NCI-H128 (cell line): ENCODE data around the gene SELENOS.

Experiments used
- DNase-seq: peaks from one replicate; lab custom pipeline; 2025; ENCODE audit not compliant: unreplicated experiment; lab: John Stamatoyannopoulos, UW

Gene SELENOS

DNA sequence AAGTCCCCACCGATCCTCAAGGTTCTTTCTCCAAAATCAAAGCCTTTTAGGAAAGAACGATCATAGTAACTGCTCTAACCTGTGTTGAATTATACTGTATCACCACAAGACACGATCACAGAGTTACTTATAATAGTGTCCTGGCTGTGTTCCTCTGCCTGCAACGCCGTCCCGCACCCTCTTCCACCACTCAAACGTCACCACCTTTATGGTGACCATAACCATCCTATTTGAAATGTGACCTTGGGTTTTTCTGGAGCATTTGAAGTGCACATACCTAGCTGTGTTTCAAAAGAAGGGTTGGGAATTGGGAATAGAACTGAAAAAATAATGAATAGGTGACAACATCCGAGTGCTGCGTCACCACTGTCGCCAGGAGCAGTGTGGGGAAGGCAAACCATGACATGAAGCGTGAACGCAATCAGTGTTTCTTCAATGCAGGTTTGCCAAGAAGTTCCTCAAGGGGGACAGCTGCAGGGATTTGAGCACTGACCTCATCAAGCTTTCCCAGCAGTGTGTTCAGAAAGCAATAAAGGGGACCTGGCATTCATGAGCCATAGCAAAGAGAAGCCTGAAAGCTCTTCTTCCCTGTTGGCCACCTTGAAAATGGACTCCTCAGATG, 769 bp upstream of the SELENOS start:
- no peak for DNase-seq

DNA sequence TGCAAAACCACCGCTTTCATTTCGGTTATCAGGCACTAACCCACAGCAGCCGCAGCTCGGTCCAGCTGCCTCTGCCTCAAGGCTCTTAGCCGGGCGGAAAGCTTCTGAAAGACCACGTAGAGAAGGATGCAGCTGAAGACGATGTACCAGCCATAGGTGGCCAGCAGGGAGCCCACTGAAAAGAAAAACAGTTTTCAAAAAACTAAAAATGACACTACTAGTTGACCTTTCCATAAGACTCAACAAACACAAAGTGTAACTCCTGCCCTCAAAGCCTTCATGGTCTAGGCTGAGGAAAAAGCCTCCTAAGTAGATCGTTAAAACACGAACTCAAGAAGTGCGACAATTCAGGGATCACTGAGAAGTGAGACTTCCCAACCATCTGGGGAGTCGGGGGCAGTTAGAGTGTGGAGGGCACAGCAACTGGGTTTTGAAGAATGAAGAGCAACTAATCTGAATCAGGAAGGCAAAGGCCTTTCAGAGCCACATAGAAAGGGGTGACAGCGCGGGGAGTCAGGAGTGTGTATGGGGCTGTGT, 716 bp downstream of the SELENOS start:
- DNase-seq: no peak

DNA sequence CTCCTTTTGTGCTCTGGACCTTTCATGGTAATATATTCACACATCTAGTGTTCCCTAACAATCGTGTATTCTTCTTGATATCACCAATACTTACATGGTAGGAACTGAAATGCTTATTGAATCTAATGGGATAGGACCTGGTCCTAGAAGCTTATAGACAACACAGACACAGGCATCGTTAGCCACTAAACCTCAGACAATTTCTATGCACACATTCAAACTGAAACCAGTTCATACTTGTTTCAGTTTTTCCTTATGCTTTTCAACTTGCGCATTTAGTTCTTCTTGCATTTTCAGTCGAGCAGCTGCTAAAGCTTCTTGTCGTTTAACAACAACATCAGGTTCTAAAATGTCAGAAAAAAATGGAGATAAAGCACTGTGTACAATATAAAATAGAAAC, 2.3 kb downstream of the SELENOS start:
- no peak for DNase-seq

DNA sequence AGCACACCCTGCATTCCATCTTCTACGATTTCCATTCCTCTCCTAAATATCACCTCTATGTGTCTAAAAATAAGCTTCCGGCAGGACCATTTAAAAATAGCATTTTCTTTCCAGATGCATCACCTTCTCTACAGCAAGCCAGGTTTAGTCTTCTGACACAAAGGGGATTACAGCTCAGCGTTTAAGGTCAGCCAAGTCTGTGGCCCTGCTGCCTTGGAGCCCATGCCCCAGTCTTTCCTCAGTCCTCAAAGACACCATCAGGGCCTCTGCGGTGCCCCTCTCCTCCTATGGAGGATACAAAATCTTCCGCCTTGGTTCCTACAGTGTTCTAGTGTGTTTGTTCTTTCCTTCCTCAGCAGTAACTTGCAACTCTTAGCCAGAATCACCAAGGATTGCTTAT, 3.8 kb downstream of the SELENOS start:
- no peak for DNase-seq

DNA sequence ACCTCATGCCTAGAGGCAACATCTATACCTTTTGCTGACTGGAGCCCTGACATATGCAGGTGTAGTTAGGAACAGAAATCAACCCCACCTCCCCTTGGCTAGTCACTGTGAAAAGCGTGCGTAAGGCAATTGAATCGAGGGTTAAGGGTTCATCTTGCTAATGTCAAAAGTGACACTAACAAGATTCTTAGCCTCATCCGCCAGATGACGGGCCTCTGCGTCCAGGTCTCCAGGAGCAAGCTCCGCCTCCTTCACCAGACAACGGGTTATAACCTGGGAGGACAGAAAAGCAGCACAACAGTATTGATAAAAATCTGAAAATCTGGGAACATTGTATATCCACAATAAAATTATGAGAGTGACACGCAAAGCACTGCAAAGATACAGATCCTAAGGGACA, 4.7 kb downstream of the SELENOS start:
- no peak for DNase-seq

DNA sequence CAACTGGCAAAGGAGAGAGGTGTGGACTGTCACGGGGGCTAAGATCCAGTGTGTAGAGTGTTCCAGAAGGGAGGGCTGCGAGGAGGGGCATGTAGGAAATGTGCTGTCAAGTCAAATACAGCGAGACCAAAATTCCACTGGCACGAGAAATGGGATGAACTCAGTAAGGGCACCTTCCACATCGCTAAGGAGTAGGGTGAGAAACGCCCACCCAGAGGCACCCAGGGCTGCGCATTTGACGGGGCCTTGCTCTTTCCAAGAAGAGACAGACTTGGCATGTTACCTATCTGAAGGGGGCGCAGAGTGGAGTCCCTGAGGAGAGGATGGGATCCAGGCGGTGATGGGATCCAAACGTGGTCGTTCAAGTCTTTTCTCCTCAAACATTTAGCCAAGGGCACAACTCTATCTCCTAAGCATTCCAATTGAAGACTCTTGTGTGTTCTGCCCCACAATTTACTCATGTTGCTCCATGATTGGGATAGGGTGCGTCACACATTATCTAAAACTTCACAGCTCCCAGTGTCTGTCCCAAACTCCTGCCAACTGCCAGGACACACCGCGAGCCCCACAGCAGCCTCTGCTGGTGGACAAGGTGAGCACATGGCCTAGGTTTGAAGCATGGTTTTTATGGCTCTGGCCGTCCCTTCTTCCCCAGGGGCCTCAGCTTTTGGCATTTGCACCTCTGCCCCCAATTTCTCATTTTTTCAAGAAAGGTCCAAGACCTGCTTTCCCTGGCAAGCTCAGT, 7.6 kb downstream of the SELENOS start:
- no peak for DNase-seq

DNA sequence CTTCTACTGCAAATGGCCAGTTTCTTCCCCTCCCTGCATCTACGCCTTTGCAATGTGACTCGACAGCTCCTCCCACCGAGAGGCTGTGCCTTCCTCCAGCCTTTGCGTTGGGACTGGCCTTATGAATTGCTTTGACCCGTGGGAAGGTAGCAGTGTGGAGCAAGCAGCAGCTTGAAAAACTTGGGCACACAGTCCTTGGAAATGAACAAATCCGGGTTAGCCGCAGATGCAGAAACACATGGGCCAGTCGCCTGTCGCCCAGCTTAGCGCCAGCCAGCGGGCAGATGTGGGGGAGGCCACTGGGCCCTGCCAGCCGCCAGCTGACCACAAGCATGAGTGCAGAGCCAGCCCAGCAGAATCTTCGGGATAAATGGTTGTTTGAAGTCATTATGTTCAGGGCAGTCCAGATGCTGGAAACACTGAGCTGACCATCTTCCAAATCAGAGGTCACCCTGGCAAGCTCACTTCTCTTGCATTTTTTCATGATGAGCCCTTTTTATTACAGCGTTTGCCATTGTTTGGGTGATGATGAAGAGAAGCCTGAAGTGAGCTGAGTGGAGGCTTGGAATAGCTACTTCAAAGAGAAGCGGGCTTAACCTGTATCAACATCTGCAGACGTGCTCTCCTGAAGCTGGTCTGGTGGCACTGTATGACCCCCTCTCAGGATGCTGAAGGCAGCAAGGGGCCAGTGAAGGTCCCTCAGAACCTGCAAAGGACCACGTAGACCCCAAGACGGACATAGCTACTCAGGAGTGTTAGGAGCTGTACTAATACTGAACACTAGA, 9.8 kb downstream of the SELENOS start:
- DNase-seq: no peak

DNA sequence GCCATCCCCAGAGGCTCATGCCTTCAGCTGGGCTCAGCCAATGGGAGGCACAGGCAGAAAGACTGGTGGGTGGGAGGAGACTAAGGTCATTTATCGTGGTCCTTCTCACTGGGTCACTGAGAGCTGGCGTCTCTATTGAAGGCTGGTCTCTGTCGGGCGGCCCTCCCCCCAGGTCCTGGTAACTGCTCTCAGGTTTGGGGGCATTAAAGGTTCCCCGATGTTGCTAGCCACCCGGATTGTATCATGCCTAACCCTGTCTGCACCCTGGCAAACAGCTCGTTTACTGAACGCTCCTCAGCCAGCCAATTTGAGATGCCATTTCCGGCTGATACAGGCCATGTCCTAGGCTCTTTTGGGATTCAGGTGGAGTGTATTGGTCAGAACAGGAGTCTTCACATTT, 10.5 kb downstream of the SELENOS start:
- no peak for DNase-seq

DNA sequence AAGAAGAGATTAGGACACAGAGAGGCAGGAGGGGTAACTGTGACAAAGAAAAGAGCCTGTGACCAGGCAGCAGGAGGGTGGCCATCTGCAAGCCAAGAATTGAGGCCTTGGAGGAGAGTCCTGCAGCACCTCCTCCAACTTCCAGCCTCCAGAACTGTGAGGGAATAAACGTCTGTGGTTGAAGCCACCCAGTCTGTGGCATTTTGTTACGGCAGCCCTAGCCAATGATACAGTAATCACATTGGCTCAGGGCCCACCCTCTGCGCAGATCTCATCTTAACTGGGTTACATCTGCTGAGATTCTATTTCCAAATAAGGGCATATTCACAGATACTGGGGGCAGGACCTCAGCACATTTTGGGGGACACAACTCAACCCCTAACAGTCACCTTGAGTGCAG, 11.3 kb downstream of the SELENOS start:
- no peak for DNase-seq

DNA sequence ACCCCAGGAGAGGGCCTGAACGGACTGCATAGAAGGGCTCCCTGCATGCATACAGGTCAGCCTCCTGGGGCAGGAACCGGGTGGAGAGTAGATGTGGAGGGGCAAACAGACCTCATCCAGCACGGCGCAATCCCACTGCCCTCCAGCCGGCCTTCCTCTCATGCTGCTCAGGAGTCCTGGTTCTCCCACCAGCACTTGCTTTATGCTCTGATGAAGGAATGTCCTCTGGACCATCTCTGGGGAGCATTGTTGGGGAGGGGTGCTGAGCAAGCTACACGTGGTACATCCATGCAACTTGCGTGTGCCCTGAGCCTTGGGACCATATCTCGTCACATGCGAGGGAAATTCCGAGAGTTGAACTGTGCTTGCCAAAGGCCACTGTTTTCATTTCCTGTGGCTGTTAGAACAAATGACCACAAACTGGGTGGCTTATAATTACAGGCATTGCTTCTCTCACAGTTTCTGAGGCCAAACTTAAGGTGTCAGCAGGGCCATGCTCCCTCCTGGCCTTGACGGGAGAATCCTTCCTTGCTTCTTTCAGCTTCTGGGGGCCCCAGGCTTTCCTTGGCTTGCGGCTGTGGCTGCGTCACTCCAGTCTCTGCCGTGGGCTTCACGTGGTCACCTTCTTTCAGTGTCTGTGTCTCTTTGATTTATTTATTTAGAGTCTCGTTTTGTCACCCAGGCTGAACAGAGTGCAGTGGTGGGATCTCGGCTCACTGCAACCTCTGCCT, 12.2 kb downstream of the SELENOS start:
- DNase-seq: no peak

DNA sequence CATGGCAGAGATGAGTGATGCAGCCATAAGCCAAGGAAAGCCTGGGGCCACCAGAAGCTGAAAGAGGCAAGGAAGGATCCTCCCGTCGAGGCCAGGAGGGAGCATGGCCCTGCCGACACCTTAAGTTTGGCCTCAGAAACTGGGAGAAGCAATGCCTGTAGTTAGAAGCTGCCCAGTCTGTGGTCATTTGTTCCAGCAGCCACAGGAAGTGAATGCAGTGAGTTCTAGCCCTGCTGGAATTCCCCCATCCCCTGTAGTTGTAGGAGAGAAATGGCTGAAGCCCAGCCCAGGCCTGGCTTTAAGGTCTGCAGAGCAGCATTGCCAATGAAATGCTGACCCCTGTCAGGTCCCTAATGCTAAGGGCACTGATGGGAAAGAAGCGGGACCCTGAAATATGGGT, 13.3 kb downstream of the SELENOS start:
- DNase-seq: no peak

DNA sequence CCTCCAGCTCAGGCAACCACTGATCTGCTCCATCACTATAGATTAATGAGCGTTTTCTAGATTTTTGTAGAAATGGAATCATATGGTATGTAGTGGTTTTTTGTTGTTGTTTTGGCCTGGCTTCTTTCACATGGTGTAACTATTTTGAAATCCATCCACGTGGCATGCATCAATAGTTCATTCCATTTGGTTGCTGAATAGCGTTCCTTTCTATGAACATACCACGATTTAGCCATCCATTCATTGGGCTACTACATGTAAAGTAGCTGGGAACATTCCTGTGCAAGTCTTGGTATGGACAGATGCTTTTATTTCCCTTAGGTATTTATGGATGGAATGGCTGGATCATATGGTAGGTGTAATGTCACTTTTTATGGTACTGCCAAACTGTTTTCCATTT, 14.7 kb downstream of the SELENOS start:
- no peak for DNase-seq

DNA sequence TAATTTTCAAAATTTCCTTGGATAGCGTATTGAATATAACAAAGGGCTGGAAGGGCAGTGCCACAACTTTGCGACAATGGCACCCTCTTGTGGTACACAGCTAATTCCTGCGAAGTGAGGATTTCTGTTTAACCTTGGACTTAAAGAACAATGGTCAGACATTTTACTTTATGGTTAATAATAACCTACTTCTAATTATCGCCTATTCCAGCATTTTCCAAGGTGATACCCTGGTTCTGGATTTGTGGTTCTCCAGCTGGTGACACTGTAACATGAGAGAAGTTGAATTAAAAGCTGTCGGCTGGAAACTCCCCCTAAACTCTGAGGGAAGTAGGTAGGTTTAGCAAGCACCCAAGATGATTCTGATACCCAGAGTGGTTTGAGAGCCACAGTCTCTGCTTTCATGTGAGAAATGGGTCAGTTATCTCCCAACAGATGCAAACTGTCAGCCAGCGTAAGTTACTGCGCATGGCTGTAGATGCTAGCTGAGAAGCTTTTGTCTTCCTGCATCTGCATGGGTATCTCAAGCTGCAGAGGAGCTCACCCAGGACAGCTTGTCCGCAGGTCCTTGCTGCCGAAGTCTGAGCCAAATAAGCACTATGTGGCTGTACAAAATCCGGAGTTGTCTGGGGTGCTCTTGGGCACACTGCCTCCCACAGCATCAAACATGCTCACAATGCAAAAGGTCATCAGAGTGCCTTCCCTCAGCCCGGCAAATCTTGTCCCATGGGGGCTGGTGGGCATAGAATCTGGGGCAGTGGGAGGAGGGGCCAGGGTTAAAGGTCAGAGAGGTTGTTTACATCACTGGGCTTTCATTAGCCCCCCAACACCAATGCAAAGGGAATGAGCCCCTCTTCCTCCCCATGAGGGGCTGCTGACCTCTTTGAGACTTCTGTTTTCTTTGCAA, 18.8 kb downstream of the SELENOS start:
- DNase-seq: peak; percentile 24

DNA sequence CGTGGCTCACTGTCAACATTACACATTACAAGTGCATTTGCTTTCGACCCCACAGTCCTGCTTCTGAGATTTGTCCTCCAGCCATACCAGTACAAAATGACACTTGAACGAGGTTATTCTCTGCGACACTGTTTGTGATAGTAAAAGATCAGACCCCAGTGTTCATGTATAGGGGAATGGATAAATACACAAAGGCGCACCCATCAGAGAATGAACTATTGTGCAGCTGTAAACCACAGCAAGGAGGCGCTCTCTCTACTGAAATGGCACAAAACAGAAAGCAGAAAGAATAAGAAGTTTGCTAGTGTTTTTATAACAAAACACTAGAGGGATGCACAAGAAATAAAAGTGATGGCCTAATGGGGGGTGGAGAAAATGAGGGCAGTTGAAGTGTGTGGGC, 20.5 kb downstream of the SELENOS start:
- no peak for DNase-seq

DNA sequence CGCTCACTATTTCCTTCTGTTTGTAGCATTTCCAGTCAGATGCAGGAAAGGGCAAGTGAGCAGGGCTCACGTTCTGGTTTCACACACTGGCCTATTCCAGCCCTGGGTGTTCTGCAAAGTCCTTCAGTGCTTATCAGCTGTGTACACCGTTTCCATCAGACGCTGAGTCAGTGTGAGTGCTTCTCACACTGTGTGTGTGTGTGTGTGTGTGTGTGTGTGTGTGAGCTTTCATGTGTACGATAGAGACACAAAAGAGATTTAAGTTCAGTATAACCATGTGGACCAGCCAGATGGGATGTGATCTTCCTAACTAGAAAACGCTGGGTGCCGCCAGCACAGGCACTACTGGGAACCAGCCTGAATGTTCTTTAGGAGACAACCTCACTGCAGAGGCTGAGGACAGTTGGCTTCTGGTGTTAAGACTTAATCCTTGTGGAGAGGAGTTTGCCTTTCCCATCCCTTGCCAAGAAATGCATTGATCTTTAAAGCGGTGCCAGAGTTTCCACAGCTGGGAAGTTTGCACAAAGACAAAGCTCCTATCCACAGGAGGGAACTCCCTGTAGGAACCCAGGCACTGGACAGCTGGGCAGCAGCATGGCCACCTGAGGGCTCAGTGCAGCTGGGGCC, 21.6 kb downstream of the SELENOS start:
- no peak for DNase-seq

DNA sequence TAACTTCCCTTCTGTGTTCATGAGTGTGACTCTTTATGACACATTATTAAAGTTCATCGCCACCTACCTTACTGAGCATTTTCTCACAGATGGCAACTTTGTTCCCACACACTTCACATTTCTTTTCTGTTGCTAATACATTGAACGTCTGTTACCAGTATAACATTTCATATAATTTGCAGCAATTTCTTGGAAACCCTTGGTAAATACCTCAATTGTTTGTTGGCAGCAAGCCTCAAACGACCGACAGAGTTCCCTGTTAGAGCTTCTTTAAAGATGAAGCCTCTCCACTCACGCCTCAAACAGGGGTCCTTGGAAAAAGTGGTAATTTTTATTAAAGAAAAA, 22.3 kb downstream of the SELENOS start:
- DNase-seq: no peak

DNA sequence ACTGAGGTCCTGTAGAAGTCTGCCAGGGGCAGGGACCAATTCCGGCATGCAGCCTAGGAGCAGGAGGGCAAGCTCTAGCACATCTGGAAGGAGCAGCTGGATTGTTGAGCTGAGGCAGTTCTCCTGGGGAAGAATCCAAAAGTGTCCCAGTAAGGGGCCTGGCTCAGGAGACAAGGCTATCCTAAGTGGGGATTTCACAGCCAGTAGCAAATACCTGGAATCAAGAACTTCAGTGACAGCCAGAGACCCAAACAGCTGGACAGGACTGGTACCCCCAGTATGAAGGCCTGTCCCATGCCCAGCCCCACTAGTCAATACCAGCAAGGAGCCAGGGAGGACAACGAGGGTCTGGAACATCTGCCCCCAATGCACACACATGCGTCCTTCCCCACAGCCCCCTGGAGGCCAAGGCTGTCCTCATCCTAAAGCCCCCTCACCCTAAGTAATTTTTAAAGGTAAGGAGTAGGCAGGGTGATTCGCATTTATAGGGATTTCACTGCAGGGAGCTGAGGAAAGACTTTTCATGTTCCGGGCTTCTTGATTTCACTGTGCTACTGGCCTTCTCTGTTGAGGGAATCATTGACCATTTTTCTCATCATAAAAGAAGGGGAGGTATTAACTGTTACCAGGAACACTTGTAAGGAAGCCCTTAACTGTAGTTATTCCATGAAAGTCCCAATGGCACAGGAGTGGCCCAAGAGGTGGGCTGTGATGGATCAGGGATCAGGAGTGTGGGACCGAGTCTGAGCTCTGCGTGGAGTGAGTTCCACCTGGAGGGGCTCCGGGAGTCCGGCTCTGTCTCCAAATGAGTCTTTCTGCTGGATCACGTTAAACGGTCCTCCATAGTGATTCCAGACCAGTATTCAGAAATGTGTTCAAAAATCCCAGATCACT, 22.9 kb downstream of the SELENOS start:
- DNase-seq: no peak

DNA sequence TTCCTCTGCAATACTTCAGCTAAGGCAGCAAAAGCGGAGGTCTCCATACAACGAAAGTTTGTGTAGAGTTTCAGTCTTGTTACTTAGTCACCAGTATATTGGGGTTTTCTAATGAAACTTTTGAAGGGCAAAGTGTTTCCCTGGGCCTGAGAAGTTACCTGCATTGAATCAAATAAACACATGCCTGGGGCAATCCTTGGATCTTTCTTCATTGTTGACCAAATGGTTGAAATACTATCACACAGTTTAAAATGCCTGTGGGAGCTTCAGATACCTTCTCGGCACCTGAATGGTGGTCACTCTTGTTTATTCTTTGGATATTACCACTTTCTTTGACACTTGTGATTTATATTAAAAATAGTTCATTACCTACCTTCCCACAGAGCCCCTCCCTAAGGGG, 24.4 kb downstream of the SELENOS start:
- DNase-seq: no peak
